GM23248 (cell line): ENCODE results near the gene TTC16. TPM values are rescaled to one million over a fixed set of nuclear protein-coding genes. Genes with fewer than 3 reads are reported as not detected.

Experiments
- DNase-seq: peaks from one replicate; pipeline ENCODE4 v3.0.0-alpha.2; 2015
- H2AFZ ChIP-seq: fragments of 200-600 bp; sonication (generic); 2 replicates; pipeline ENCODE4 v1.6.1; 2016; ENCODE audit warnings: antibody characterized with exemption
- H3F3A ChIP-seq: fragments of 200-600 bp; sonication (generic); 2 replicates; pipeline ENCODE4 v1.6.1; 2016; ENCODE audit warnings: mild to moderate bottlenecking, antibody characterized with exemption, mixed run types; ENCODE audit not compliant: insufficient read depth
- H3K27ac ChIP-seq: fragments of 200-600 bp; sonication (generic); 2 replicates; pipeline ENCODE4 v1.5.1; 2016; ENCODE audit warnings: mild to moderate bottlenecking
- H3K27me3 ChIP-seq: fragments of 200-600 bp; sonication (generic); replicated peaks from 2 replicates; pipeline ENCODE4 v1.6.1; 2016; ENCODE audit warnings: mild to moderate bottlenecking; ENCODE audit not compliant: insufficient read depth
- H3K36me3 ChIP-seq: fragments of 200-600 bp; sonication (generic); 2 replicates; pipeline ENCODE4 v1.6.1; 2016; ENCODE audit warnings: low read depth, mild to moderate bottlenecking
- H3K4me1 ChIP-seq: fragments of 200-600 bp; sonication (generic); 2 replicates; pipeline ENCODE4 v1.6.1; 2016; ENCODE audit warnings: mild to moderate bottlenecking; ENCODE audit not compliant: insufficient read depth
- H3K4me2 ChIP-seq: fragments of 200-600 bp; sonication (generic); one replicate; pipeline ENCODE4 v1.6.1; 2016; ENCODE audit warnings: mild to moderate bottlenecking; ENCODE audit not compliant: unreplicated experiment
- H3K4me3 ChIP-seq: fragments of 200-600 bp; sonication (generic); 2 replicates; pipeline ENCODE4 v1.5.1; 2016; ENCODE audit warnings: mild to moderate bottlenecking
- H3K79me2 ChIP-seq: fragments of 200-600 bp; sonication (generic); 2 replicates; pipeline ENCODE4 v1.6.1; 2016; ENCODE audit warnings: mild to moderate bottlenecking; ENCODE audit not compliant: insufficient read depth
- H3K9ac ChIP-seq: fragments of 200-600 bp; sonication (generic); 2 replicates; pipeline ENCODE4 v1.6.1; 2016; ENCODE audit warnings: mild to moderate bottlenecking
- H3K9me2 ChIP-seq: fragments of 200-600 bp; sonication (generic); 2 replicates; pipeline ENCODE4 v1.6.1; 2016; ENCODE audit warnings: mixed run types, mild to moderate bottlenecking, moderate library complexity; ENCODE audit not compliant: insufficient read depth
- H3K9me3 ChIP-seq: fragments of 200-600 bp; sonication (generic); one replicate; pipeline ENCODE4 v1.6.1; 2017; ENCODE audit warnings: low read depth
- H4K20me1 ChIP-seq: fragments of 200-600 bp; sonication (generic); 2 replicates; pipeline ENCODE4 v1.6.0; 2016; ENCODE audit not compliant: insufficient read depth
- EZH2 ChIP-seq: fragments of 200-600 bp; sonication (generic); IDR thresholded peaks from 2 replicates; pipeline ENCODE4 v1.6.1; 2018; ENCODE audit warnings: antibody characterized with exemption, mild to moderate bottlenecking; ENCODE audit not compliant: insufficient read depth, poor library complexity, severe bottlenecking
- EZH2phosphoT487 ChIP-seq: fragments of 200-600 bp; sonication (generic); IDR thresholded peaks from 2 replicates; pipeline ENCODE4 v1.6.1; 2018; ENCODE audit warnings: antibody characterized with exemption, moderate library complexity, mild to moderate bottlenecking, low read depth; ENCODE audit not compliant: insufficient read depth
- WGBS, 2 experiments: methylation state at CpG; one replicate each; pipeline ENCODE4 v1.1.6; 2015 to 2017; ENCODE audit warnings: low lambda C conversion rate in 2 of 2, low coverage in 1 of 2; ENCODE audit errors: missing lambda C conversion rate in 2 of 2; 5-methylcytosine and 5-hydroxymethylcytosine counted together
- in situ Hi-C: fragments of 300-500 bp; cut with MboI; formaldehyde crosslinking; loops from 2 replicates; pipeline ENCODE4 v1.15.0; 2020
- polyA plus RNA-seq: library from polyadenylated mRNA; unstranded; fragments of >200 nt; fragmentation: Nextera tagmentation; extraction: Ambion mirVana; gene quantifications from 2 replicates; pipeline ENCODE4 v1.2.1, GENCODE V29; 2016
- total RNA-seq: library from RNA; depleted of rRNA; stranded (reverse); fragments of >200 nt; shearing (Covaris generic); gene quantifications from 2 replicates; pipeline ENCODE4 v1.2.3, GENCODE V29; 2014

TTC16 gene
- total and polyA plus RNA-seq, 2 experiments from 2014 or later, result 0.06 TPM; not detected in 1

DNA sequence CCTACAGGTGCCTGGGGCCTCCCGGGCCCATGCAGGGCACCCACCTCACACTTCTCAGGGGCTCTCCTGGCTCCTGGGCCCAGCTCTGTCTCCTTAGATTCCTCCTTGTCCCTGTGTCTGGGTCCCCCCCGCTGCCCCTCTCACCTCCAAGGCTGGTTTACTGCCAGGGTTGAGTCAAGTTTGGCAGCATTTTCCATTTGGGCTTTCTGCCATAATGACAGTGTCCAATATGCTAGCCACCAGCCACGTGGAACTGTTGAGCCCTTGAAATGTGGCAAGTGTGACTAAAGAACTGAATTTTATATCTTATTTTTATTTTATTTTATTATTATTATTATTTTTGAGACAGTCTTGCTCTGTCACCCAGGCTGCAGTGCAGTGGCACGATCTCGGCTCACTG lies 1.9 kb downstream of the TTC16 start:
- Histone ChIP-seq H3F3A (peaks cover 2% of the 10 kb centered on the region; the same call in 1 of the 2 replicates), H3K36me3 (no peaks in the 10 kb centered on the region), H3K4me1 (peaks cover 12% of the 10 kb centered on the region), H3K9ac (no peak overlapping the region), H3K79me2 (peaks cover 11% of the 10 kb centered on the region), H4K20me1 (no peaks in the 10 kb centered on the region), H3K27ac (no peak overlapping the region), H3K9me3 (no peaks in the 10 kb centered on the region), H3K27me3 (no peaks in the 10 kb centered on the region), H3K4me3 (no peak overlapping the region), H3K9me2 (no peaks in the 10 kb centered on the region), H3K4me2 (no peak overlapping the region), H2AFZ (no peak overlapping the region)
- TF ChIP-seq EZH2 (no peak), EZH2phosphoT487 (no peak)
- in situ Hi-C loops, result no loop called here
- no peak for DNase-seq
- 59 to 70% methylated on average over 5 of the region's 5 CpGs for WGBS, 2 experiments

GRCh38 chr9:127720031-127720864 lies 4.4 kb downstream of the TTC16 start:
- no peak overlapping the region for H3K27ac ChIP-seq
- no peak overlapping the region for H3K4me2 ChIP-seq
- no peak overlapping the region for H2AFZ ChIP-seq
- H3K4me3 ChIP-seq, result no peak overlapping the region
- H3K9me2 ChIP-seq, result no peaks in the 10 kb centered on the region
- H3K36me3 ChIP-seq, result no peaks in the 10 kb centered on the region
- H3K9me3 ChIP-seq, result no peaks in the 10 kb centered on the region
- no peaks in the 10 kb centered on the region for H4K20me1 ChIP-seq
- peaks cover 18% of the 10 kb centered on the region for H3K4me1 ChIP-seq
- no peak for DNase-seq
- H3K79me2 ChIP-seq, result no peaks in the 10 kb centered on the region
- H3K27me3 ChIP-seq, result no peaks in the 10 kb centered on the region
- no peak for TF ChIP-seq EZH2phosphoT487
- peaks cover 9% of the 10 kb centered on the region; the same call in 1 of the 2 replicates for H3F3A ChIP-seq
- WGBS, 2 experiments, result 77 to 83% methylated on average over 12 of the region's 12 CpGs
- in situ Hi-C loops, result no loop called here
- H3K9ac ChIP-seq, result no peak overlapping the region

- H3K79me2 ChIP-seq, result no peaks in the 10 kb centered on the region
- DNase-seq, result no peak
Measured at GRCh38 chr9:127720865-127721227, 5.0 kb downstream of the TTC16 start.

DNA sequence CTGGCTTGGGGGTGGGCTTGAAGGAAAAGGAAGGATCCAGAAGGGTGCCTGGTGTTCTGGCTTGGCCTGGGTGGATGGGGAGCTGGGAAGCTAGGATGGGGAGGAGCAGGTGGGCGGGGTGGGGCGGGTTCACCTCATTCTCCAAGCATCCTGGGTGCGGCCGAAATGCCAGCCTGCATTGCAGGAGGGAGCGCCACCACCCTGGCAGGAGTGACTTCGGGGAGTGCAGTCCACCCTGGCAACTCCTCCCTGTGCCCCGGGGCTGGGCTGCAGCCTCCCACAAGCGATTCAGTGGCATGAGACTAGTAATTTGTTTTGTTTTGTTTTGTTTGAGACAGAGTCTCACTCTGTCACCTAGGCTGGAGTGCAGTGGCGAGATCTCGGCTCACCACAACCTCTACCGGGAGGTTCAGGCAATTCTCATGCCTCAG lies 5.5 kb downstream of the TTC16 start:
- H4K20me1 ChIP-seq, result no peaks in the 10 kb centered on the region
- H3K4me3 ChIP-seq, result no peak overlapping the region
- in situ Hi-C loops, result no loop called here
- peaks cover 15% of the 10 kb centered on the region for H3K4me1 ChIP-seq
- H3K27me3 ChIP-seq, result no peaks in the 10 kb centered on the region
- H2AFZ ChIP-seq, result no peak overlapping the region
- TF ChIP-seq EZH2phosphoT487, result no peak
- no peak for TF ChIP-seq EZH2
- H3K79me2 ChIP-seq, result no peaks in the 10 kb centered on the region
- no peak overlapping the region for H3K27ac ChIP-seq
- 71 to 77% methylated on average over 8 to 11 of the region's 11 CpGs for WGBS, 2 experiments
- no peaks in the 10 kb centered on the region for H3K9me3 ChIP-seq
- DNase-seq, result no peak
- no peaks in the 10 kb centered on the region for H3K36me3 ChIP-seq
- H3F3A ChIP-seq, result peaks cover 9% of the 10 kb centered on the region; the same call in 1 of the 2 replicates
- no peak overlapping the region for H3K9ac ChIP-seq
- H3K9me2 ChIP-seq, result no peaks in the 10 kb centered on the region
- H3K4me2 ChIP-seq, result no peak overlapping the region

More at GRCh38 chr9:127720865-127721227, 5.0 kb downstream of the TTC16 start:
- H2AFZ ChIP-seq, result no peak overlapping the region
- no peaks in the 10 kb centered on the region for H3K9me2 ChIP-seq
- no peak overlapping the region for H3K27ac ChIP-seq
- H3K4me3 ChIP-seq, result no peak overlapping the region
- no peaks in the 10 kb centered on the region for H3K9me3 ChIP-seq
- TF ChIP-seq EZH2, result no peak
- no peak for TF ChIP-seq EZH2phosphoT487
- H4K20me1 ChIP-seq, result no peaks in the 10 kb centered on the region
- H3K9ac ChIP-seq, result no peak overlapping the region
- H3K4me1 ChIP-seq, result peaks cover 18% of the 10 kb centered on the region
- H3K36me3 ChIP-seq, result no peaks in the 10 kb centered on the region
- H3F3A ChIP-seq, result peaks cover 9% of the 10 kb centered on the region; the same call in 1 of the 2 replicates
- H3K4me2 ChIP-seq, result no peak overlapping the region
- in situ Hi-C loops, result no loop called here
- H3K27me3 ChIP-seq, result no peaks in the 10 kb centered on the region
